ENCODE measurements around the gene B3GALNT2.
"Not testable (repeated sequence)": the region's sequence is repeated elsewhere in the genome, so short reads cannot be mapped to it uniquely, and the experiment has no call there.

The B3GALNT2 gene

GRCh38 chr1:235504122-235504493 is at the start of gene B3GALNT2:
Gene B3GALNT2 (minus strand): TSS chr1:235504452. CDS start chr1:235504252, 200 bp downstream.
- no peak for DNase-seq (ENCODE audit: low read depth)

GRCh38 chr1:235553112-235553551 is 48.9 kb upstream of the B3GALNT2 start:
- peak; percentile 9 for DNase-seq (ENCODE audit: low read depth)

- DNase-seq (ENCODE audit: low read depth), result no peak
Observed at GRCh38 chr1:235552146-235552716, 48.0 kb upstream of the B3GALNT2 start.

GRCh38 chr1:235549351-235550139 is 45.3 kb upstream of the B3GALNT2 start:
- no peak for DNase-seq (ENCODE audit: low read depth)

- DNase-seq (ENCODE audit: low read depth), result not testable (repeated sequence)
Observed at GRCh38 chr1:235546369-235547155, 42.3 kb upstream of the B3GALNT2 start.

GRCh38 chr1:235545292-235545930 is 41.2 kb upstream of the B3GALNT2 start:
- no peak for DNase-seq (ENCODE audit: low read depth)

GRCh38 chr1:235542845-235543244 is 38.6 kb upstream of the B3GALNT2 start:
- DNase-seq (ENCODE audit: low read depth), result not testable (repeated sequence)

- DNase-seq (ENCODE audit: low read depth), result no peak
Observed at GRCh38 chr1:235533476-235534168, 29.4 kb upstream of the B3GALNT2 start.

- peak; percentile 82 for DNase-seq (ENCODE audit: low read depth)
Observed at GRCh38 chr1:235532360-235532759, 28.1 kb upstream of the B3GALNT2 start.

GRCh38 chr1:235527196-235527814 is 23.1 kb upstream of the B3GALNT2 start:
- DNase-seq (ENCODE audit: low read depth), result no peak

GRCh38 chr1:235525314-235525713 is 21.1 kb upstream of the B3GALNT2 start:
- no peak for DNase-seq (ENCODE audit: low read depth)

GRCh38 chr1:235516862-235517446 is 12.7 kb upstream of the B3GALNT2 start:
- no peak for DNase-seq (ENCODE audit: low read depth)

- DNase-seq (ENCODE audit: low read depth), result no peak
Observed at GRCh38 chr1:235515844-235516512, 11.7 kb upstream of the B3GALNT2 start.

GRCh38 chr1:235513495-235514366 is 9.5 kb upstream of the B3GALNT2 start:
- peak; percentile 78 for DNase-seq (ENCODE audit: low read depth)

GRCh38 chr1:235511470-235512240 is 7.4 kb upstream of the B3GALNT2 start:
- peak; percentile 72 for DNase-seq (ENCODE audit: low read depth)

GRCh38 chr1:235510823-235511222 is 6.6 kb upstream of the B3GALNT2 start:
- no peak for DNase-seq (ENCODE audit: low read depth)

- no peak for DNase-seq (ENCODE audit: low read depth)
Observed at GRCh38 chr1:235507623-235508022, 3.4 kb upstream of the B3GALNT2 start.

- peak; percentile 99 for DNase-seq (ENCODE audit: low read depth)
Observed at GRCh38 chr1:235504494-235505222, 406 bp upstream of the B3GALNT2 start.

Data from EH (cell line).